CD4-positive, alpha-beta T cell treated with Interleukin-6 at 100 ng/mL for 8 hours (primary cell): ENCODE measurements around the gene TBX4.

Experiments
- DNase-seq: peaks from one replicate; pipeline ENCODE4 v3.0.0-alpha.2; 2020; ENCODE audit warnings: mixed read lengths, low spot score

The TBX4 gene

GRCh38 chr17:61454381-61455323 is 2.4 kb downstream of the TBX4 start:
- DNase-seq: no peak

- DNase-seq: no peak
Measured at GRCh38 chr17:61455324-61456060, 3.3 kb downstream of the TBX4 start.

- DNase-seq: no peak
Measured at GRCh38 chr17:61456061-61456681, 3.9 kb downstream of the TBX4 start.

GRCh38 chr17:61456688-61457225 is 4.5 kb downstream of the TBX4 start:
- no peak for DNase-seq

- no peak for DNase-seq
Measured at GRCh38 chr17:61457226-61457983, 5.2 kb downstream of the TBX4 start.

GRCh38 chr17:61458000-61458399 is 5.8 kb downstream of the TBX4 start:
- DNase-seq: no peak

GRCh38 chr17:61458421-61459141 is 6.4 kb downstream of the TBX4 start:
- no peak for DNase-seq

- no peak for DNase-seq
Measured at GRCh38 chr17:61459142-61459809, 7.1 kb downstream of the TBX4 start.

- DNase-seq: no peak
Measured at GRCh38 chr17:61459939-61460718, 7.9 kb downstream of the TBX4 start.

GRCh38 chr17:61460796-61461585 is 8.8 kb downstream of the TBX4 start:
- no peak for DNase-seq

GRCh38 chr17:61461586-61461966 is 9.4 kb downstream of the TBX4 start:
- no peak for DNase-seq

GRCh38 chr17:61461967-61462718 is 9.9 kb downstream of the TBX4 start:
- DNase-seq: no peak

- no peak for DNase-seq
Measured at GRCh38 chr17:61462719-61463315, 10.6 kb downstream of the TBX4 start.

- DNase-seq: no peak
Measured at GRCh38 chr17:61463316-61464129, 11.3 kb downstream of the TBX4 start.

GRCh38 chr17:61464130-61464842 is 12.1 kb downstream of the TBX4 start:
- no peak for DNase-seq

GRCh38 chr17:61464843-61465180 is 12.6 kb downstream of the TBX4 start:
- no peak for DNase-seq
